ENCODE data around the gene NTN3.

DNA sequence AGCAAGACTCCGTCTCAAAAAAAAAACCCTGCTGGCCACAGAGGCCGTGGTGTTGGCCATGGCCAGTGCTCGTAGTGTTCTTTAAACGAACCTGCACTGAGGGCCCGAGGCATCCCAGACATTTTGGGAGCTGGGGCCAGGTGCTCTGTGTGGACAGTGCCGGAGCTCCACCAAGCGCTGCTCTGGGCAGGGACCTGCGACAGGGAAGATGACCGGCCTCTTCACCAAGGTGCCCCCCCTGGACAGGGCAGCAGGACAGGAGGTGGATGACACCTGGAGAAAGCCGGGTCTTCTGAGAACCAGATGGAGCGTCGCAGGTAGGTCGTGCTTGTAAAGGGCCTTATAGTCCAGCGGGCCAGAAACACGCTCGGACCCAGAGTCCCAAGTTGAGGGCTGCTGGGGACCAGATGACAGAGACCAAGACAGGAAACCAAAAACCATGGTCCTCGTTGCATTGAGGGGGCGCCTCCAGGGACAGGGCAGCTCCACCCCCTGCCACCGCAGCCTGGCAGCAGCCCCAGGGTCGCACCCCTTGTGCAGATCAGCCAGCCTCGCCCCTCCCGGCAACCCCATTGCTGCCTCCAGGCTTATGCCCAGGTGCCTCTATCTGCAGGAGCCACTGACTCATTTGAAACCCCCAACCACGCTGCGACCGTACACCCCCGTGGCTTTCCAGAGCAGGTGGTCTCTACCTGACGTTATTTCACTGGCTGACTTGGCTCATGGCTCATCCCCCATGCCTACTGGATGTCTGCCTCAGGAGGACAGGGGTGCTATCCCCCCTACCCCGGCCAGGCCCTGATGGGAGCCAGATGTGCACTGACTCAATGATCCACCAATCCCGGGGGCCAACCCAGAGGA, 4.2 kb upstream of the NTN3 start:
- TF ChIP-seq POLR2A (IDR thresholded peaks at IDR 0.05) = no peak
- TF ChIP-seq, protein P1, sequence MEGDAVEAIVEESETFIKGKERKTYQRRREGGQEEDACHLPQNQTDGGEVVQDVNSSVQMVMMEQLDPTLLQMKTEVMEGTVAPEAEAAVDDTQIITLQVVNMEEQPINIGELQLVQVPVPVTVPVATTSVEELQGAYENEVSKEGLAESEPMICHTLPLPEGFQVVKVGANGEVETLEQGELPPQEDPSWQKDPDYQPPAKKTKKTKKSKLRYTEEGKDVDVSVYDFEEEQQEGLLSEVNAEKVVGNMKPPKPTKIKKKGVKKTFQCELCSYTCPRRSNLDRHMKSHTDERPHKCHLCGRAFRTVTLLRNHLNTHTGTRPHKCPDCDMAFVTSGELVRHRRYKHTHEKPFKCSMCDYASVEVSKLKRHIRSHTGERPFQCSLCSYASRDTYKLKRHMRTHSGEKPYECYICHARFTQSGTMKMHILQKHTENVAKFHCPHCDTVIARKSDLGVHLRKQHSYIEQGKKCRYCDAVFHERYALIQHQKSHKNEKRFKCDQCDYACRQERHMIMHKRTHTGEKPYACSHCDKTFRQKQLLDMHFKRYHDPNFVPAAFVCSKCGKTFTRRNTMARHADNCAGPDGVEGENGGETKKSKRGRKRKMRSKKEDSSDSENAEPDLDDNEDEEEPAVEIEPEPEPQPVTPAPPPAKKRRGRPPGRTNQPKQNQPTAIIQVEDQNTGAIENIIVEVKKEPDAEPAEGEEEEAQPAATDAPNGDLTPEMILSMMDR (IDR thresholded peaks at IDR 0.05) = no peak

Data from heart left ventricle (tissue), 13 donors.